Ramos (cell line): ENCODE measurements around the gene CEMIP.

ENCODE experiments used
- in situ Hi-C: fragments of 300-500 bp; cut with MboI; formaldehyde crosslinking; loops from one replicate; pipeline ENCODE4 v1.14.3; 2022; ENCODE audit warnings: low sequenced_read_pairs; ENCODE audit not compliant: unreplicated experiment

The CEMIP gene

GRCh38 chr15:80779658-80780415 is 667 bp downstream of the CEMIP start:
- in situ Hi-C loops = loop anchor here (10.0 kb wide), 1 partner anchor 325 kb away; no protein-coding TSS in a partner anchor

- in situ Hi-C loops = no loop called here
Observed at GRCh38 chr15:80780416-80781221, 1.4 kb downstream of the CEMIP start.

GRCh38 chr15:80783260-80783659 is 4.1 kb downstream of the CEMIP start:
- in situ Hi-C loops = no loop called here

DNA sequence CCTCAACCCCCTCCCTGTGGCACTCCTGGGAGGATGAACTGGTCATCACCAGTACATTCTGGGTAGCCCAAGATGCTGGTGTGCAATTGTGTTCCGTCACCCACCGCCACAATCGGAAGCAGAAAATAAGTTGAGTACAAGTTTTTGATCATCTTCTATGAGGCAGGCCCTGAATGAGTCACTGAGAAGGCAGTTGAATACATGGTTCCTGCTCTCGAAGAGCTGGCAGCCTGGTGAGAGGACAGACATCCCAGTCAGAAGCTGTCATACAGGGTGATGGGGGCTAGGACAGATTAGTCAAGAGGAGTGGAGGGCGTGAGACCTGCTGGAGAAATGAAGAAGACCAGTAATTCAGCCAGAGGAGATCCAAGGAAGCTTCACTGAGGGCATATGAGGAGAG is 6.2 kb downstream of the CEMIP start:
- in situ Hi-C loops = no loop called here

DNA sequence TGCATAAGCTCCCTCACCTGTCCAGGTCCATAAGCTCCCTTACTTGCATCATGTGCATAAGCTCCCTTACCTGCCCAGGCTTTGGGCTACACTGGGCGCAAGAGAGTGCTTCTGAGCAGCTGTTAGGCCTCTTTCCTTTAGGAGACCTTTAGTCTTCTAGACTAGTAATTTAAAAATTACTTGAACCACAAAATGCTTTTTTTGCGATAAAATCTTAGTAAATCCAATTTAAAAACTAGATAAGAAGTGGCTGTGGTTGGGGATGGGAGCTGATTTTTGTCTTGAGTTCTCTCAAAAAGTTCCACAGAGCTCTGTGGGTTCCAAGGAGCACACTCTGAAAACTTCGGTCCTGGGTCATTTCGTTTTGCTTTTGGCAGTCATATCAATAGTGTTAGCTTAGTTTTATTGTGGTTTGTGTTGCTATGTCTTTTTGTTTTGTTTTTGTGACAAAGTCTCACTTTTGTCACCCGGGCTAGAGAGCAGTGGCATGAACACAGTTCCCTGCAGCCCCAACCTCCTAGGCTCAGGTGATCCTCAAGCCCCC is 6.7 kb downstream of the CEMIP start:
- in situ Hi-C loops = no loop called here

DNA sequence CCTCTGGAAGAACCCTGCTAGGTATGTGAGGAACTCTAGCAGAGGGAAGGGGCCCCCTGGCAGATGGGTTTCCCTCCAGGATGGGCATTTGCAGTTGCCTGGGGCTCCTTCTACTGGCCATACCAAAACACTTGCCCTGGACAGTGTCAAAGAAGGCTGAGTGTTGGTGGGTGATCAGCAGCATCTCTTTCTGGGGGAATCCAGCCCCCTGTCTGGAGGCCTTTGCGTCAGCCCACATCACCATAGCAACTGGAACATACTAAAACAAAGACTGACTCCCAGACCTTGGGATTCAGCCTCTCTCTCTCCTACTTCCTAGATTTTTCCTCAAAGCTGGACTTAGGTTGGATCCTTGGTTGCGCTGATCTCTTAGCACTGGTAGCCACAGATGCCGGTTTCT is 8.1 kb downstream of the CEMIP start:
- in situ Hi-C loops = no loop called here

- in situ Hi-C loops = no loop called here
Observed at GRCh38 chr15:80788536-80788935, 9.4 kb downstream of the CEMIP start.

DNA sequence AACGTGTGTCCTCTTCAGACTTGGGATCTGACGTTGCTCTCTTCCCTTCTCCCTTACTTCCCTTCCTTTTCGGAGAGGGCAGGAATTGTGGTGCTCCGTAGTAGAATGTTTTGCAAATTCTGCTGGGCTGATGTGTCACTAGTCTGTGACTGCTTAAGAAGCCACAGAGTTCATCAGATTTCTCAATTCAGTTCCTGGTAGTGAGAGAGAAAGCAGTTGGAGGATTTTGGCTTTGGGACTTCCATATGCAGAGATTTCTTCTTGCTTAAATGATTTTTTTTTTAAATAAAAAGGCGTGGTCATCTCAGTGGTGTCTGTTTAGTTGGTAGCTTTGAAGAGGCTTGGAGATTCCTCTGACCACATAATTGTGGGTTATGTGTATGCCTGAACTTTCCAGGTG is 10.1 kb downstream of the CEMIP start:
- in situ Hi-C loops = no loop called here

GRCh38 chr15:80789796-80790195 is 10.6 kb downstream of the CEMIP start:
- in situ Hi-C loops = no loop called here

DNA sequence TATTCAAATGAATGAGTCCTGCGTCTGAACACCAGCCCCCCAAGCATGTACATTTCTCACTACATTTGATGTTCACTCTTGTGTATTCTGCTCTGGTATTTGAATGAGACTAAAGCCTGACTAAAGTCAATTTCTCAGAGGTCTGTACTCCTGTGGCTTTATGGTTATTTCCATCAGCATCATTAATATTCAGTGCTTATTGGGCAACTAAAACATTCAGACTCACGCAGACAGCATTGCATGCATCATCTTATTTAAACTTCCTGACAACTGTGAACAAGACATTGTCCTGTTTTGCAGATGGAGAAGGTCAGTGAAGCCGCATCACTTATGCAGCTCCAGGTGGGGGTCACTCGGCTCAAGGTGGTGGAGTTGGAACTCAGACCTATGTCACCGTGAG is 11.1 kb downstream of the CEMIP start:
- in situ Hi-C loops = no loop called here

DNA sequence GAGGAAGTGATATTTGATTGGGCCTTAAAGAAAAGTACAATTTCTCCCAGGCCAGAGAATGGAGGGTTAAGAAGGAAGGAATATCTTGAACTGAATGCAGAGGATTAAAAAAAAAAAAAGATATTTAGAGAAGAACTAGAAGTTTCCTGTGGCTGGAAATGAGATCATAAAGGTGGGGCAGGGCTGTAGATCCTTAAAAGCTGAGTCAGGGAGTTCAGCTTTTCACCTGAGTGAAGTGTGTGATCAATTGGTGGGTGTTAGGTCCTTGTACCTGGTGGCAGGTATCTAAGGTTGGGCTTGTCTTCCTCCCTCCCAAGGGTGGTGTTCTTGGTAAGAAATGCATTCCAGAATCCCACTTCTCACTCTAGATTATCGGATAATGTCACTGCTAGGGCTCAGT is 11.8 kb downstream of the CEMIP start:
- in situ Hi-C loops = no loop called here

DNA sequence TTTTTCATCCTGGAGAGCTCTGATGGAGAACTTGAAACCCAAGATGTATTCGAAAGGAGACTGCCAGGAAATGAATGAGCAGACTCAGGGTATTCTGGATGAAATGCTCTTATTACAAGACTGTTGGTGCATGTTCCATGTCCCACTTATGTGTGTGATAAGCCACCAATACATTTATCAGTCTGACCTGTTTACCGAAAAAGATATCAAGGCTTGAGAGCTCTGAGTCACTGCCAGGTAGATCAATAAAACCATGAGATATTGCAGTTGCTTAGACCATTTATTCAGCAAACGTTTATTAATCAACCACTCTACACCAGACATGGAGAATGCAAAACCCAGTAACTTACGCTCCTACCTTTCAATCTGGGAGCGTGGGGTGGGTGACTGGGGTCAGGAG is 17.2 kb downstream of the CEMIP start:
- in situ Hi-C loops = no loop called here

GRCh38 chr15:80798911-80799310 is 19.7 kb downstream of the CEMIP start:
- in situ Hi-C loops = no loop called here

DNA sequence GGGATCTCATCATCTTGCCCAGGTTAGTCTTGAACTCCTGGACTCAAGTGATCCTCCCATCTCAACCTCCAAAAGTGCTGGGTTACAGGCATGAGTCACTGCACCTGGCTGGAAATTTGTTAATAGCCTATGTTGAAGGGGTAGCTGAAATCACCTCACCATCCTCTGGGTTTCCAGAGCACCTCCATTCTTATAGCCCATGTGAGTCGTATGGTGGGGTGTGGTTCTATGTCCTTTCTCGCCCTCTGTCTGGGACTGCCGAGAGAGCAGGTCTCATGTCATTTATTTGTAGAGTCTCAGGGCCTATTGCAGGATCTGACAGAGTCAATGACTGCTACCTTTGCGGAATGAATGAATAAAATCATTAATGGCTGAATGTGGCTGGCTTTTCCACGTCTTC is 20.9 kb downstream of the CEMIP start:
- in situ Hi-C loops = no loop called here

- in situ Hi-C loops = no loop called here
Observed at GRCh38 chr15:80801891-80802680, 22.9 kb downstream of the CEMIP start.

GRCh38 chr15:80803580-80804525 is 24.7 kb downstream of the CEMIP start:
- in situ Hi-C loops = no loop called here

DNA sequence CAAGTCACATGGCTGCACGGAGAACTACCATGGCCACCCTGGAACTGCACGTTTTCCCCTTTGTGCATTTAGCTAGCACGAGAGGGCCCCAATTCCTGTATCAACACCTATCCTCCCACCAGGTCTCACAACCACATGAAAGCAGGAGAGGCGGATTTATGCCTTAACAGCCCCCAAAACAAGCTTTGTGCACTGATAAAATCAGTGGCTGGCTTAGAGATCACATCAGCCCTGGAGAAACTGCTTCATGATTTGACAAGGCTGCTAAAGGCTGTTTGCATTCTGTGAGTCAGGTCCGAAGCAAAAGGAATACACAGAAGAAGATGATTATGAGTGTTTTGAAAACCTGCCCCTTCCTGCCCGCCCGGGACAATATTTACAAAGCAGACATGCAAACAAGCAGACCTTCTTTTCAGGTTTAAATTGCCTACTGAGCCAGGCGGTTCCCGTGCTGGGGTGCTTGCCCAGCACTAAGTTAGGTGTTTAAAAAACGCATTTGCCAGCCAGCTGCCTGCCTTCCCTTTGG is 25.9 kb downstream of the CEMIP start:
- in situ Hi-C loops = no loop called here

- in situ Hi-C loops = no loop called here
Observed at GRCh38 chr15:80811781-80812315, 32.7 kb downstream of the CEMIP start.

- in situ Hi-C loops = no loop called here
Observed at GRCh38 chr15:80815106-80815505, 35.9 kb downstream of the CEMIP start.
